Cortex of kidney (tissue), 1 donor: ENCODE data around the gene CCNB1IP1.
"Not testable (repeated sequence)": the region's sequence is repeated elsewhere in the genome, so short reads cannot be mapped to it uniquely, and the experiment has no call there.

Experiments used
- DNase-seq: peaks from one replicate; lab custom pipeline; 2025; lab: John Stamatoyannopoulos, UW

CCNB1IP1 gene, protein sequence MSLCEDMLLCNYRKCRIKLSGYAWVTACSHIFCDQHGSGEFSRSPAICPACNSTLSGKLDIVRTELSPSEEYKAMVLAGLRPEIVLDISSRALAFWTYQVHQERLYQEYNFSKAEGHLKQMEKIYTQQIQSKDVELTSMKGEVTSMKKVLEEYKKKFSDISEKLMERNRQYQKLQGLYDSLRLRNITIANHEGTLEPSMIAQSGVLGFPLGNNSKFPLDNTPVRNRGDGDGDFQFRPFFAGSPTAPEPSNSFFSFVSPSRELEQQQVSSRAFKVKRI

DNA sequence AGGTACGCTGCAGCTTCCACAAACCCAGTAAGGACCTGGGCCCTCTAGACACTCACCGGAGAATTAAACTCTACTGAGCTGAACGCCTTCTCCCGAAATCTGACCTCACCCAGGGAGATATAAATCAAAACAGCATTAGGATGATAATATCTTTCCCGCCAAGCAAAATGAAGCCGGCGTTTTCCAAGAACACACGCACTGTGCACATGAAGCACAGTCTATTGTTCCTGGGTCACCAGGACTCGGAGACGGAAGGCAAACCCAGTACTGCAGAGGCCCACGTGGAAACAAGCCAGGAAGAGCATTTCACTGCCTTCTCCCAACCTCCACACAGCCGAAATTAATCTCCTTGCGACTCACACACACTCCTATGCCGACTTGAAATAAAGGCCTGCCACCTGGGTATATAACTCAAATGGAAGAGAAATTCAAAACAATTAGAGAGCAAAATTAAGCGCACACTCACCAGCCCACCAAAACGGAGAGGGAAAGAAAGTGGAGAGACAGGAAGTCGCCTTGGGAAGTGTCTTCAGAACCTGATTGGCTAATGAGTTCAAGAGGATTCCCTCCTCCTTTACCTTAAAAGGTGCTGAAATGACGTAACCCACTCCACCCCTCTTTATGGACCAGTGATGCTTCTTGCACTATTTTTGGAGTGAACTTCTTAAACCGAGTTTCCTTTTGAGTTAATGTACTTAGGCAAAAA is at the start of gene CCNB1IP1:
Gene CCNB1IP1 (minus strand): TSS at position 492 of the 706 bp plus-strand sequence. CDS start 16,756 bp downstream, outside the sequence.
- DNase-seq = no peak

DNA sequence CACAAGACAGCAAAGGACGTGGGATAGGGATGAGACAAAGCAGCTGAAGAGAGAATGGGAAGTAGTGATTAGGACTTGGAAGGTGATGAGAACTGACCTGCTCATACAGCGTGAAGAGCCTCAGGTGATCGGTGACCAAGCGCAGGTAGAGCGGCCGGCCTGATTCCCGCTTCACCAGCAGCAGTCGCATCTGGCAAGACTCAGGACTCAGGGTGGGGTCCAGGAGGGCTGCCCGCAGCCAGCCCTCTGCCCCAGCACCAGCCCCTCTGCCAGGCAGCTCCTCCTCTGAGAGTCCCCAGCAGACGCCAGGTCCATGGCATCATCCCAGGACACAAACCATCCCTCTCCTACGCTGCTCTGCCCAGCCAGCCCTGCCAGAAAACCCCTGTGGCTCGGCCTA is 49.4 kb upstream of the CCNB1IP1 start:
- no peak for DNase-seq

DNA sequence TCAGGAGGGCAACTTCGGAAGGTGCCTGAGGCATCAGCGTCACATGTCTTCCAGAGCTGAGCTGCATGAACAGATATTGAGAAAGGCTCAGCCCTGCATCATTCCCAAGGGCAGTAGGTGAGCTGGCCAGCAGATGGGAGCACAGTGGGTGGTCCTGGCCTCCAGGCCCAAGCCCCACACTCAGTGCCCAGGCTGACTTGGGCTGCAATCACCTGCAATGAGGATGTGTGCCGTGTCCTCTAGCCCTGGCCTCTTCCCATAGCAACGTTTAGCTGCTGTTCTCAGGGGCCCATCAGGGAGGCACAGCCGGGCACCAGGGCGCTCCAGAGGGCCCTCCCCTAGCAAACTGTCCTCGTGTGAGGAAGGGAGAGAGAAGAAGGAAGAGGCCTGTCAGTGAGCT is 48.3 kb upstream of the CCNB1IP1 start:
- DNase-seq = no peak

DNA sequence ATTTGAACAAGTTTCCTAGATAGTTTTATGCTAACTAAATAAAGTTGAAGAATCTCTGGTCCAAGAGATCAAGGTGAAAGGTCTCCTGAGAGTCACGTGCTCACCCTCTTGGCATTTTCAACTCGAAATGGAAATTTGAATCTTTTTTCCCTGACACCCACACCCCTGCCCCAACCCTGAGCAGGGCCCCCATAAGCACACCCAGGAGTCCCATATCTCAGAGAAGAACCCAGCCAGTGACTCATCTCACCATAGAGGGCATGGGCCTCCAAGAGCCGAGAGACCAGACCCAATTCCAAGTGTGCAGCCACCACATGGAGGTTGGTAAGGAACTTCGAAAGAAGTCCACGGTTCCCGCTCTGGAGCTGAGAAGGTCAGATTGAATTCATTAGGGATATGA is 47.6 kb upstream of the CCNB1IP1 start:
- DNase-seq = no peak

DNA sequence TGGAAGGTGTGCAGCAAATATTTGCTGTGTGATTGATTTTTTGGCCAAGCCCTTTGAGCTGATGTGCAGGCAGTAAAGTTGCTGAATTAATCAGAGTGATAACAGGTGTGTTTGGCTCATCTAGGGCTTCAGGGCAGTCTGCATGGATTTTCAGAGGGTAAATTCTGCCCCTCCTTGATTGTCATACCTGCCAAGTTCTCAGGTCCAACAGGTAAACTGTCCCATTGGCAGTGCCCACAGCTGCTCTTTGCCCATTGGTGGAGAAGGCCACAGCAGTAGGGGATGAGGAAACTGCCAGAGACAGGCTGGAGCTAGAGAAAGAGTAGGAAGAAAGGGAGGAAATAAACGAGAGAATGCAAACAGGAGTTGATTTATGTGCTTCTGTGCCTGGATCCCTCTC is 46.7 kb upstream of the CCNB1IP1 start:
- no peak for DNase-seq

DNA sequence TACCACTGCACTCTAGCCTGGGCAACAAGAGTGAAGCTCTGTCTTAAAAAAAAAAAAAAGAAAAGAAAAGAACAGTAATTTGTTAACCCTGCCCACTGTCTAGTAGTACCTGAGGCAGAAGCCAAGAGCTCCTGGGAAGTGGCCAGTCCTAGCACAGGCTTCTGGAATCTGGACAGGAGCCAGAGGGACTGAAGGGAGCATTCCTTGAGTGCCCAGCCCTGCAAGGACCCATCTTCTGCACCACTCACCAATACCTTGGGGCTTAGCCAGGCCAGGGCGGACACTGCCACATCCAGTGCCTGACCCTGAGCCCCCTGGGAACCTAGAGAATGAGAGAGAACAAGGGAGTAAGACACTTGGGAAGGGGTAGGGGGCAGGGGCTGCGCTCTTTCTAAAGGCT is 44.1 kb upstream of the CCNB1IP1 start:
- no peak for DNase-seq

DNA sequence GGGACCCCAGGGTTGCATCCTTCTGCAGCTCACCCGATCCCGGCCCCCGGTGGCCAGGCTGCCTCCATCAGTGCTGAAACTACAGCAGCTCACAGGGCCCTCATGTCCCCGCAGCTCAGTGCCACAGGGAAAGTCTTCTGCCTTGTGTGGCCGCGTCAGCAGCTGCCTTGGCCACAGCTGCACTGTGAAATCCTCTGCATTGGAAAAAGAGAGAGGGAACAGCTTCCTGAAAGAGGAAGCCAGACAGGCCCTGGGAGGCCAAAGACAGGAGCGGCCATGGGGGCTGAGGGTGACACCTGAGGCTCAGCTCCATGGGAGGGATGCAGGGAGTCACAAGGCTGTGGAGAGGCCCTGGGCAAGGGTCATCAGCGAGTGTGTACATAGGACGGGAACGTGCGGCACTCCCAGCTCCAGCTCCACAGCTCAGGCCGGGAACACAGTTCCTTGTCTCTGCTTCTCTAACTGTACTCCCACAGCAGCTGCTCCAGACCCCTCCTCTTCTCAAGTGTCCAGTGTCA is 43.1 kb upstream of the CCNB1IP1 start:
- no peak for DNase-seq

DNA sequence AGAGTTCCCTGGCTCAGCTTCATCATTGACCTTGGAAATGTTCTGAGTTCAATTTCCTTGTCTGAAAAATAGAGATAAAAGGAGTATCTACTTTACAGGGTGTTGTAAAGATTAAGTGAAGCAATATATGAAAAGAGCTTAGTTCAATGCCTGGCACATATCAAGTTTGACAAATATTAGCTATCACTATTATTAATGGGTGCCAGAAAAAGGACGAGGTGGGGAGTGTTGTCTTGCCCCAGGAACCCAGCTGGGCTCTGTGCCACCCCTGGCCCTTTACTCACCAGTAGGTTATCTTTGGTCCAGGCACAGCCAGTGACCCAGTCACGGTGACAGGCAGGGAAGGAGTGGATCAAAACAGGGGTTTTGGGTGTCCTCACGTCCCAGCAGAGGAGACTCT is 42.4 kb upstream of the CCNB1IP1 start:
- DNase-seq = no peak

DNA sequence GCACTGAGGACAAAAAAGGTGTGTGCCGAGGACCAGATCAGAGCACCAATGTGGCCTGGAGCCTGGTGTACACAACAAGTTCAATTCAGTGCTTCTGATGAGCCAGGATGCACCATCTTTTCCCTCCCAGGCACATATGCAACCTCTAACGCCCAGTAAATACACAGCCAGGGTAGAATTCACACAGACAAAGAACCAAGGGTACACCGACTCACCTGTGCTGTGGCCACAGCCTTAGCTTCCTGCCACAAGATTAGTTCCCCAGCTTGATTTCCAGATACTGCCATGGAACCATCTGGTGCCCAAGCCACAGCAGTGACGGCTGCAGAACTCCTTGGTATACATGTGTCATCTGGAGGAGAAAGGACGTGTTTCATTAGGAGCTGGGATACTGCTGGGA is 39.7 kb upstream of the CCNB1IP1 start:
- no peak for DNase-seq

DNA sequence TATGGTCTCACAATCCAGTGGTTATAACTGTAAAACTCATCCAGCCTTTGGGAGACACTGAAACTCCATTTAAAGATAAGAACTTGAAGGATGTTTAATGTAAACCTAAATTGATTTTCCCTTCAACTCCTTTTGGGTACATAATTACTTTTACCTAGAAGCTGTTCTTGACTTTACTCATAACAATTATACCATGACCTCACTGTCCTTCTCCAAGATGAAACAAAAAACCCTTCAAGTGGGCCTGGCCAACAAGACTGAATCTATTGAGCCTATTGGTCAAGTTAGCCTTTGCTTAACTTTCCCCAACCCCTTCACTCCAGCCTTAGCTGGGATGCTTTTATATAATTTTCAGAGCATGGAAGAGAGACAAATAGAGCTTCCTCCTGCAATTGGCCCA is 32.8 kb upstream of the CCNB1IP1 start:
- DNase-seq = no peak

DNA sequence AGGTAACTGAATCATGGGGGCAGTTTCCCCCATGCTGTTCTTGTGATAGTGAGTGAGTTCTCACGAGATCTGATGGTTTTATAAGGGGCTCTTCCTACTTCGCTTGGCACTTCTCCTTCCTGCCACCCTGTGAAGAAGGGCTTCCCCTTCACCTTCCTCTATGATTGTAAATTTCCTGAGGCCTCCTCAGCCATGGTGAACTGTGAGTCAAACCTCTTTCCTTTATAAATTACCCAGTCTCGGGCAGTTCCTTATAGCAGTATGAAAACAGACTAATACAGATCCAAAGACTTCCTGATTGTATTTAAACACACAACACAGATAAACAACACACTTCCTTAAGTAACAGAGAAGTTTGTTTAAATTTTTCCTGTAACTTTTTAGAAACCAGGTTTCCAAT is 25.4 kb upstream of the CCNB1IP1 start:
- DNase-seq = not testable (repeated sequence)

DNA sequence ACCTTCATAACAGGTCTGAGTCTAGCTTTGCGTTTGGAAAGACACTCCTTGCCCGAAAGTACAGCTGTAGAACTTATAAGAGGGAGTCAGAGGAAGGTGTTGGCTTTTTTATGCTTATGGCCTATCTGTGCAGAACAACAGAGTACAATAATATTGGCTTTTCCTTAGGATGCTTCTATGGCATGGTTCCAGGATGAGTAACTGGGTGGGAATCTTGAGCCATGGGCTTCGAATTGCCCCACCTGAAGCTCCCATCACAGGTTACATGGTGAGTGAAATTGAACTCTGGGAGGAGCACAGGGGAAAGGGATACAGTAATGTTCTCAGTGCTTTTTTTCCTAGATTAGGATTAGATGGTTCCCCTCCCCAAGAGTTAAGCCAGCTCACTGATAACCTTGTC is 23.3 kb upstream of the CCNB1IP1 start:
- DNase-seq = no peak

DNA sequence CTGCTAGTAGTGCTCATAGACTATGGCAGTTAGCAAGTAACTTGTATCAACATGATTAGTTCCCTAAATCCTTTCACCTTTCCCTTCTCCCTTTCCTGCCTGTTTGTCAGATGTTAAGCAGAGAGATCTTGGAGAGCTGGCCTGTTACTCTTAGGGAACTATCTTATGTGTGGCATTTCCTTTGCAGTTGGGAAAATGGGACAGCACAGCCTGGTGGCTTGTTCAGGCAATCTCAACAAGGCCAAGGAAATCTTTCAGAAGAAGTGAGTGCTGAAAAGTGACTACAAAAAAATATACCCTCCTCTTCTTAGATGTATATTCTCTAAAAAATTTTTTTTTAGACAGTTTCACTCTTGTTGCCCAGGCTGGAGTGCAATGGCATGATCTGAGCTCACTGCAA is 17.8 kb upstream of the CCNB1IP1 start:
- no peak for DNase-seq

DNA sequence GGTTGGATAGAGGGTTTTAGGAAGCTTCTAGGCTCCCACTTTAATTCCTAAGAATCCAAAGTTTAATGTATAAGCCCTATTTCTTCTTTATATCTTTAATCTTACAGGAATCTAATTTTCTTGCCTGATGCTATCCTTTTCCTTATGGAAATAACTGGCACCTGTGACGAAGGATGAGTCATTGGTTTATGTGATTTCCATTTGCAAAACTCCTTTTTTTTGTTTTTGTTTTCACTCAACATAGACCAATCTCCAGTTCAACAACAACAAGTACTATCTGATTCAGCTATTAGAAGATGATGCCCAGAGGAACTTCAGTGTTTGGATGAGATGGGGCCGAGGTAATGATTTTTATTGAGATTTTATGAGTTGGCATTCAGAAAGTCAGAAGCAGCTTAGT is 17.2 kb upstream of the CCNB1IP1 start:
- DNase-seq = no peak

DNA sequence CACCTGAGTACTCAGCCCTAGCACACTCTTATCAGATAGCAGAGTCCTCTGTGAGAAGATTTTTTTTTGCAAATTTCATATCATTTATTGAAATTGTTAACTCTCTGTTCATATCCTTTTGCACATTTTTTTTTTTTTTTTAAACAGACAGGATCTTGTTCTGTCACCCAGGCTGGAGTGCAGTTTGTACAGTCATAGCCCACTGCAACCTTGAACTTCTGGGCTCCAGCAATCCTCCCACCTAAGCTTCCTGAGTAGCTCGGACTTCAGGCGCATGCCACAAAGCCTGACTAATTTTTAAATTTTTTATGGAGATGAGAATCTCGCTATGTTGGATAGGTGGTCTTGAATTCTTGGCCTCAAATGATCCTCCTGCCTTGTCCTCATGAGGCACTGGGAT is 14.7 kb upstream of the CCNB1IP1 start:
- no peak for DNase-seq

DNA sequence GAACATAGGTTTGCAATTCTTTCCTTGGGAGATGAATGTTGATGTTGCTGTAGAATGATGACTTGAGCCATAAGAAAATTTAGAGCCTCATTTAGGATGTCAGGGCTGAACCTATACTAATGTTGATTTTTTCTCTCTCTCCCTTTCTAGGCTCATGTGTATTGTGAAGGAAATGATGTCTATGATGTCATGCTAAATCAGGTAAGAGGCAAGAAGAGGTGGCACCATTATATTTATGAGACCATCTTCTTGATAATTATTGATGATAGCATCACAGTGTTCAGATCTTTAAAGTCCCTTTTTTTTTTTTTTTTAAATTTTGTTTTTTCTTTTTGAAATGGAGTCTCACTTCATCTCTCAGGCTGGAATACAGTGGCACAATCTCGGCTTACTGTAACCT is 13.6 kb upstream of the CCNB1IP1 start:
- no peak for DNase-seq

DNA sequence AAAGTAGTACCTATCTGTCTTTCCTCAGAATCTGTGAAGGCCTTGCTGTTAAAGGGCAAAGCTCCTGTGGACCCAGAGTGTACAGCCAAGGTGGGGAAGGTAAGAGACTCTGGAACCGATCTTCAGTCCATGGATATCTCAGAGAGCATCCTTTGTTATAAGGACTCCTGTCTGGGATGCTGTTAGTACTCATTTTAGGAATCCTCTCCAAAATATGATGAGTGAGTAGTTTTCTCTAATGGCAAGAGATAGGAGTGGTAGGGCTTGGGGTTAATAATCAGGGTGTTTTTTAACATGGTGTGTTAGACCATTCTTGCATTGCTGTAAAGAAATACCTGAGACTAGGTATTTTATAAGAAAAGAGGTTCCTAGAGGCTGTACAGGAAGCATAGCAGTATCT is 12.3 kb upstream of the CCNB1IP1 start:
- DNase-seq = no peak

DNA sequence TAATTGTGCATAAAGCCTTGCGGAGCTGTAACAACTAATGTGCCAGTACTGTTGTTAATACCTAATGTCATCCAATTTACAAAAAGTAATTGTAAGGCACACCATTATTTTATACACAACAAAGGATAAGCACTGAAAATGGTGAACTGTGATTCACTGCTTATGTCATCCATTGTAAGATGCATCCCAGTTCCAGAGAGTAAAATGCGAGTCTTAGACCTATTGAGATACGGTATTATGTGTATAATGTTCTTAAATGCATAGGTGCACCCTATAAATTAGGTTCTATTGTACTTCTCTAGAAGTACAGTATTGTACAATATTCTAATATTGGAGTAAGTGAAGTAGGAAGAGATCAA is 10.8 kb upstream of the CCNB1IP1 start:
- DNase-seq = no peak

DNA sequence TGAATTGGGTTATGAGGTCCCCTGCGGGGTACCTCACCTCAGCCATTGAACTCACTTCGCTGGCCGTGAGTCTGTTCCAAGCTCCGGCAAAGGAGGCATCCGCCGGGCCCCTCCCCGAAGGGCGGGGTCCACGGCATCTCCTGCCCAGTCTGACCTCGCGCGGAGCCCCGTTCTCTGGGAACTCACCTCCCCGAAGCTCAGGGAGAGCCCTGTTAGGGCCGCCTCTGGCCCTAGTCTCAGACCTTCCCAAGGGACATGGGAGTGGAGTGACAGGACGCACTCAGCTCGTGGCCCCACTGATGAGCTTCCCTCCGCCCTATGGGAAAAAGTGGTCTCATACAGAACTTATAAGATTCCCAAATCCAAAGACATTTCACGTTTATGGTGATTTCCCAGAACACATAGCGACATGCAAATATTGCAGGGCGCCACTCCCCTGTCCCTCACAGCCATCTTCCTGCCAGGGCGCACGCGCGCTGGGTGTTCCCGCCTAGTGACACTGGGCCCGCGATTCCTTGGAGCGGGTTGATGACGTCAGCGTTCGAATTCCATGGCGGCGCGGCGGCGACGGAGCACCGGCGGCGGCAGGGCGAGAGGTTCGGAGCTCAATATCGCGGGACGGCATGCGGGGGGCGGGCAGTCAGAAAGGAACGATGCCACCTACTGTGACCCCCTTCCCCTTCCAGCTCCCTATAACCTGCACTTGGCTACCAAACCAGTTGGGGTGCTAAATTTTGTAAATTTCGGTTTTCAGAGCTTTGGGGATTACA is 10.2 kb upstream of the CCNB1IP1 start, which contains the start of gene PARP2:
Gene PARP2 (plus strand): TSS at position 544 of the 770 bp plus-strand sequence. CDS start 7 bp downstream, at position 551.
- DNase-seq = peak; percentile 84

DNA sequence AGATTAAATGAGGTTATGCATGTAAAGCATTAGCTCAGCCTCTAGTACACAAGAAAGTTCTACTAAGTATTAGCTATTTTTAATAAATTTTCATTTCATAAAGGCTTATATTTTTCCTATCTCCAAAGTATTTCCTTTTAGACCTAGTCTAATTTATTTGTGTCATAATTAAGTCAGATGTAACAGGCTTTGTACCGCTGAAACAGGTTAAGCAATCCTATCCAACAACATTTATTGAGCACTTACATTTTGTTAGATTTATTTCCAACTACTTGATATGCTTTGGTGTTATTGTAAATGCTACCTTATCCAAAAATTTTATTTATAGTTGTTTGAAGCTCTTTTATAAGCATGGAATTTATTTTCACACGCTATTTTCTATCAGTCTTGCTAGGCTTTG is 8.6 kb upstream of the CCNB1IP1 start:
- no peak for DNase-seq

DNA sequence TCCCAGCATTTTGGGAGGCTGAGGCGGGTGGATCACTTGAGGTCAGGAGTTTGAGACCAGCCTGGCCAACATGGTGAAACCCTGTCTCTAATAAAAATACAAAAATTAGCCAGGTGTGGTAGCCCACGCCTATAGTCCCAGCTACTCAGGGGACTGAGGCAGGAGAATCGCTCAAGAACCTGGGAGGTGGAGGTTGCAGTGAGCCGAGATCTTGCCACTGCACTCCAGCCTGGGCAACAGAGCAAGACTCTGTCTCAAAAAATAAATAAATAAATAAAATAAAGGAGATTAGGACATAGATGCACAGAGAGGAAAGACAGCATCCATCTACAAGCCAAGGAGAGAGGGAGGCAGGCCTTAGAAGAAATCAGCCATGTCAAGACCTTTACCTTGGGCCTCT is 8.0 kb upstream of the CCNB1IP1 start:
- not testable (repeated sequence) for DNase-seq

DNA sequence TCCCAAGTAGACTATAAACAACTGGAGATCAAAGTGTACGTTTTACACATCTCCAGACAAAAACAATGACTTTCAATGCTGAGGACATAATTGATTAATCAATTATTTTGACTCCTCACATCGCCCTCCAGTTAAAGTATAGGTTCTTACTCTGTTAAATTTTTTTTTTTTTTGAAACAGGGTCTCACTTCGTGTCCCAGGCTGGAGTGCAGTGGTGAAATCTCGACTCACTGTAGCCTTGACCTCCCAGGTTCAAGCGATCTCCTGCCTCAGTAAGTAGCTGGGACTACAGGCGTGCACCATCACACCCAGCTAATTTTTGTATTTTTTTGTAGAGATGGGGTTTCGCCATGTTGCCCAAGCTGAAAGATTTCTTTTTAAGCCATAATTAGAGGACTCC is 938 bp upstream of the CCNB1IP1 start:
- no peak for DNase-seq

DNA sequence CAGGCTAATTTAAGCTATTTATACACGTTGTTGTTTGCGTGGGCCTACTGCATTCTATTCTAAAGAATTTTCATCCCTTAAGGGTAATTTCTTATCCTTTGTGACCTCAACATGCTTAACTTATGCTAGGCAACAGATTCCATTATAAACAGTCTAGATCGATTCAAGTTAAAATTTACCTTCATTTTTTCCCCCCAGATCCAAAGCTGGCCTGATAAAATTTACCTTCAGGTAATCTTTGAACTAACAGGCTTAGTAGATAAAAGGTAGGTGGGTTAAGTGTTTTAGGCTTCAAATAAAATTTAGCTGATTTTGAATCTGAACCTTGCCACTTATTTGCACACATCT is 389 bp upstream of the CCNB1IP1 start:
- DNase-seq = no peak
